Eye (tissue), 1 donor: ENCODE measurements around the gene B3GNT7.
"Not testable (repeated sequence)": the region's sequence is repeated elsewhere in the genome, so short reads cannot be mapped to it uniquely, and the experiment has no call there.

Experiments used
- DNase-seq: peaks from one replicate; pipeline ENCODE4 v3.0.0-alpha.2; 2015

Gene B3GNT7

GRCh38 chr2:231367178-231367577 lies 28.3 kb upstream of the B3GNT7 start:
- DNase-seq: no peak

- no peak for DNase-seq
Measured at GRCh38 chr2:231369580-231370428, 25.7 kb upstream of the B3GNT7 start.

DNA sequence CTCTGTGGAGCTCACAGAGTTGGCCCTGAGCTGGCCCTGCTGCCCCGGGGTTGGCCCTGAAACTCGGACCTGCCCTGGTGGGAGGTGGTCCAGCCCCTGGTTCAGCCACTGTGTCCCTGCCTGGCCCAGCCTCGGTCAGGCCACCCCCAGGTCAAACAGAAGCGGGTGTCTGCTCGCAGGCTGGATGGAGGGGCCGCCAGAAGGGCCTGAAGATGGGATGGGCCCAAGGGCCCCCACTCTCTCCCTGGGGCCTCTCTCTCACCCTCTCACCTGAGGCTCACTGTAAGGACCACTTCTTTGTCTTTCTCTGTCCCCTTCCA lies 25.1 kb upstream of the B3GNT7 start:
- DNase-seq: no peak

DNA sequence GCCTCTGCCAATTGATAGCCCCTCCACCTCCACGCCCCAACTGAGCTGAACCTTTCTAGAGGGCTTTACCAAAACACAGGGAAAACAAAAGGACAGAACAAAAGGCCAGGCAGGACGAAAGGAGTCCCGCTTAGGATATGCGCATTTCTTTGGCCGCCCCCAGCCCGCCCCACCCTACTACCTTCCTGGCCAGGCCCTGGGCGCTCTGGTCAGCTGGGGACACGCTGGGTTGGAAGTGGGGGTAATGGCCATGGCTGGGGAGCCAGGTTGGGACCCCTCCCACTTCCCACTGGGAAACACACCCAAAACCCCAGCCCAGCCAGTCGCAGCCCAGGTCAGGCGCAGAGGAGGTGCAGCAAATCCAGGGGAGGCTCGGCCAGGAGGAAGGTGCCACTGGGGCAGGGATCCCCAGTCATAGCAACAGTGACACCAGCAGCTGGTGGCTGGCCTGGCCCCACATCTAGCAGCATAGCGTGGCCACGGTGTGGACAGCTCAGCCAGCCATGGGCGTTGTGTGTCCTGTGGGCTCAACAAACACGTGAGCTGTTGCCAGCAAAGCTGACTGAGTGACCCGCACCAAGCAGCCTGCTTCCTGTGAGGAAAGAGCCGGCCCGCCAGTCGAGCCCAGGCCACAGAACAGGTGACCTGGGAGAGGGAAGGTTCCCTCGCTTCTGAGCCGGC lies 24.6 kb upstream of the B3GNT7 start:
- no peak for DNase-seq

GRCh38 chr2:231371430-231372054 lies 24.0 kb upstream of the B3GNT7 start:
- DNase-seq: peak; percentile 74

- no peak for DNase-seq
Measured at GRCh38 chr2:231372326-231372725, 23.2 kb upstream of the B3GNT7 start.

DNA sequence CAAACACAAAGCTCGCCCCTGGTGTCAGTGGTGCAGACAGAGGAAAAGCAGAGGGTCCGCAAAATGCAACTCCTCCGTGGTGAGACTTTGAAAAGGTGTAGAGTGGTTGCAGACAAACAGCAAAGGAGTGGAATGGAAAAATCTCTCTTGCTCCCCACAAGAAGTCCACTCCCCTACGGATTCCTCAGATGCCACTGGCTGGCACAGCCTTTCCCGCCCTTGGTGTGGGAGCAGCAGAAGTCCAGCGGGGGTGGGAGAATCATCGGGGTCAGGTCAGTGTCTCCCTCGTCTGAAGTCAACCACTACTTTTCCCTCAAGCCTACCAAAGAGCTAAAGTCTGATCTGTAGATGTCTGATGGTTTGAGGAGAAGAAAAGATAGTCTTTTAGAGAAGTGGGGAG lies 22.3 kb upstream of the B3GNT7 start:
- no peak for DNase-seq

DNA sequence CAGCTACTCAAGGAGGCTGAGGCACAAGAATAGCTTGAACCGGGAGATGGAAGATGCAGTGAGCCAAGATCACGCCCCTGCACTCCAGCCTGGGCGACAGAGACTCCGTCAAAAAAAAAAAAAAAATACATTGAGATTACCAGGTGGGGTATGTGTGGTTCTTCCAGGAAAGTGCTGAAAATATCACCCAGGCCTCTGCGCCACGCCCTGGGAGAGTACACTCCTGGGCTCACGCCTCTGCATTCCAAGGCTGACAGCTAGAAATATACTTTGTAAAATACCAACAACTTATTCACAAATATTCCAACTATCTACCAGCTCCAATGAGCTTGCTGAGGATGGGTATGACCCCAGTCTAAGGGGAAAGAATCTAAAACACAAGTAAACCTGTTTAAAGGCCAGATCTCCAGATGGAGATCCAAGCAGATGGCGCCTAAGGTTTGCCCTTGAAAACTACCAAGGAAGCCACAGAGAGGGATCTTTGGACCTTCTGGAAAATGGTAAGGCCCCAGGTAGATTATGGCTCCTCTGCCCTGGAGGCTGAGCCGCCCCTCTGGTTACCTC lies 21.6 kb upstream of the B3GNT7 start:
- DNase-seq: no peak

- DNase-seq: no peak
Measured at GRCh38 chr2:231374771-231375170, 20.7 kb upstream of the B3GNT7 start.

GRCh38 chr2:231375994-231376615 lies 19.4 kb upstream of the B3GNT7 start:
- not testable (repeated sequence) for DNase-seq

DNA sequence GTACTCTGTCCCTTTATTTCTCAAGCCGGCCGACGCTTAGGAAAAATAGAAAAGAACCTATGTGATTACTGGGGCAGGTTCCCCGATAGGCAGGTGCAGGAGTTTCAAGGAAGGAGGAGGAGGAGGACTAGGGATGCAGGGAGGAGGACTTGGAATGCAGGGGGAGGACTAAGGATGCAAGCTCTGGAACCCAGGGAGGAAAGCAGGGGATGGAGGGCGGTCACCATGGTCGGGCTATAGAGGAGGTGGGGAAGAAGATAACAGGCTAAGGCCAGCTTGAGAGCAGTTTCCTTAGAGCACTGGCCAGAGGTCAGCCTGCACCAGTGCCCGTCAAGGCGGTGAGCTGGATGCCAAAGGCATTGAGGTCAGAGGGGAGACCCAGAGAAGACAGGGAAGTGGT lies 18.7 kb upstream of the B3GNT7 start:
- no peak for DNase-seq

GRCh38 chr2:231378026-231378722 lies 17.3 kb upstream of the B3GNT7 start:
- no peak for DNase-seq

- DNase-seq: no peak
Measured at GRCh38 chr2:231379266-231380215, 16.0 kb upstream of the B3GNT7 start.

DNA sequence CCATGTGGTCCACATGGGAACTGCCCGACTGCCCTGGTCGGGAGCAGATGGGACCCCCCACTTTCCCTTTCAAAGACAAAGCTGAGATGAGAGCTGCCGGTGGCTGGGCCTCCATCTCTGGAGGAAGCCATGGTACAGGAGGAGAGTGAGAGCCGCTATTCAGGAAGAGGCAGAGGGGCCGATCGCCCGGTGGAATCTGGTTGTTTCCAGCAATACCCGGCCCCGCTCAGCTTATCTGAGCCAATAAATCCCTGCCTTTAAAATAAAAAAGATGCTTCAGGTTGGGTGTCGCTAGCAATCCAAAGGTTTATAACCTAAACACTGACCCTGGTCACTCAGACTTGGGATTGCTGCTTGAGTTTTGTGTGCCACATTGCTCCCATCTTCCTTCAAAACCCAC lies 15.2 kb upstream of the B3GNT7 start:
- DNase-seq: no peak

GRCh38 chr2:231380991-231381847 lies 14.3 kb upstream of the B3GNT7 start:
- DNase-seq: no peak

- no peak for DNase-seq
Measured at GRCh38 chr2:231382116-231382515, 13.4 kb upstream of the B3GNT7 start.

DNA sequence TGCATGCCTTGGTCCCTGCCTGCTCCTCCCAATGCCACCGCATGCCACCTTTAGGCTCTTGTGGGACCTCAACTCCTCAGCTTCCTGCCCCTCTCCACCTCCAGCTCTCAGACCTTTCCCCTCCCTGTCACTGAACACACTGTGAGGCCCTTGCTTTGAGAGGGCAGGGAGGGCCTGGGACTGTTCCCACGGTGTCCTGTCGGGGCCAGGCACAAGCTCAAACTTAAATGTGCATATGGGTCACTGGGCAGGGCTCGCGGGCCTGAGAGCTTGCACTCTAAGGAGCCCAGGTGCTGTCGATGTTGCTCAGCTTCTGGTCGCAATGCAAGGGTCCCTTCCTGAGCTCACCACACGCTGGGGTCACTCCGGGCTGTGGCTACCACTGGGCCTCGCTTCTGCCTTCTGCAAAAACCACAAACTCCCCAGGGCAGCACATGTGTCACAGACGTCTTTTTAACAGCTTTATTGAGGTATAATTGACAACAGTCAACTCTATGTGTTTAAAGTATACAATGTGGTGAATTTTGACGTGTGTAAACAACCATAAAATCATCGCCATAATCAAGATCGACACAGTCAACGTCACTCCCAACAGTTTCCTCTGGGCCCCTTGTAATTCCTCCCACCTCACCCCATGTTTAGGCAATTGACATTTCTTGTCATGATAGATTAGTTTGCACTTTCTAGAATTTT lies 11.9 kb upstream of the B3GNT7 start:
- DNase-seq: no peak

DNA sequence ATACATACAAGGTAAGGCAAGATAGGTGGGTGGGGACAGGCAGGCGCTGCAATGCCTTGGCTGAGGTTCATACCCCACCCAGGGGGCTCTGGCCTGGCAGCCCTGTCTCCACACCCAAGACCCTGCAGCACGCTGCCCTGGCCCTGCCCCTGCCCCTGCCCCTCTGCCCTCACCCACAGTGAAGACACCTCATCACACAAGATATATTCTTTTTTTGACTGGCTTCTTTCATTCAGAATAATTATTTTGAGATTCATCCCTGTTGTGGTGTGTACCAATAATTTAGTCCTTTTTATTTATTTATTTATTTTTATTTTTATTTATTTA lies 11.4 kb upstream of the B3GNT7 start:
- DNase-seq: no peak

GRCh38 chr2:231384970-231385369 lies 10.5 kb upstream of the B3GNT7 start:
- DNase-seq: no peak

GRCh38 chr2:231385429-231385828 lies 10.1 kb upstream of the B3GNT7 start:
- no peak for DNase-seq
